ENCODE results near the gene SLC1A3. TPM values are rescaled to one million over a fixed set of nuclear protein-coding genes. Genes with fewer than 3 reads are reported as not detected.
"Not testable (repeated sequence)": the region's sequence is repeated elsewhere in the genome, so short reads cannot be mapped to it uniquely, and the experiment has no call there.

Gene SLC1A3
- under 1 TPM in 1 of 2 experiments, not detected in 1; 0.29 TPM for total RNA-seq

DNA sequence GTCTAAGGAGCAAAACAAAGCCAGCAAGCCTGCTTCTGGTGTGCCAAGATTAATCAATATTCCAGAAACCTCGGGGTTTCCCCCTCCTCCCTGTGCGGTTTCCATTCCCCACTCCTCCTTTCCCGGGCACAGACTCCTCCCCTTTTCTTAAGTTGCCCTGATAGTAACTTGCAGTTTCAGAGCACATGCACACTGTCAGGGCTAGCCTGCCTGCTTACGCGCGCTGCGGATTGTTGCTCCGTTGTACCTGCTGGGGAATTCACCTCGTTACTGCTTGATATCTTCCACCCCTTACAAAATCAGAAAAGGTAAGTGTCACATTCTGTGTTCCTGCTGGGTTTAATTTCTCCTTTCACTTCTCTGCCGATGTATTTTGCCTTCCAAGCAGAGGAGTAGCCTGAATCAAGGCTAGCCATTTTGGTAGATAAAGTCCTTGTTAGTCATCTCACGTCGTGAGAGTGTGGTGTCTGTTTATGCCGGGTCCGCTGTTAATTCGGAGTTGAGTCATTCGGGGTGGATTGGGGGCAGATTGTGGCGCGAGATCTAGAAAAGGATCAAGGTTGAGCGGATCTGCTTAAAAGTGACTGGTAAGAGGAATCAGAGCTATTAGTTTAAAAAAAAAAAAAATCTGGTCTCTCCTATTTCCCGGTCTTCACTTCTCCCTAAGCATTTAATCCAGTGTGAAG is at the start of gene SLC1A3:
Gene SLC1A3, plus strand, starts transcription at position 179 of the 686 bp plus-strand sequence. CDS start 1,818 bp downstream, outside the sequence.
- ChIA-PET POLR2A (no interaction called here), CTCF (interaction anchor here (1.0 kb wide), 1 partner anchor 524 kb away, joined by 3 read pairs; no protein-coding TSS in a partner anchor)
- H3K9me3 Mint-ChIP-seq = no peaks in the 10 kb centered on the region
- H3K4me1 Mint-ChIP-seq (ENCODE audit: low read depth) = peaks cover 18% of the 10 kb centered on the region
- H3K4me3 Mint-ChIP-seq = peak within 1 kb of the TSS; percentile 72
- intact Hi-C loops (cut with micrococcal nuclease) = loop anchor here (1.0 to 5.0 kb wide), 4 partner anchors 84 to 454 kb away; partner anchors contain the start of genes LMBRD2, NIPBL and SKP2
- no peaks in the 10 kb centered on the region for H3K36me3 Mint-ChIP-seq
- peak; percentile 76 for DNase-seq
- peak within 1 kb of the TSS; percentile 54 for H3K27ac Mint-ChIP-seq
- H3K27me3 Mint-ChIP-seq = peaks cover 54% of the 10 kb centered on the region

DNA sequence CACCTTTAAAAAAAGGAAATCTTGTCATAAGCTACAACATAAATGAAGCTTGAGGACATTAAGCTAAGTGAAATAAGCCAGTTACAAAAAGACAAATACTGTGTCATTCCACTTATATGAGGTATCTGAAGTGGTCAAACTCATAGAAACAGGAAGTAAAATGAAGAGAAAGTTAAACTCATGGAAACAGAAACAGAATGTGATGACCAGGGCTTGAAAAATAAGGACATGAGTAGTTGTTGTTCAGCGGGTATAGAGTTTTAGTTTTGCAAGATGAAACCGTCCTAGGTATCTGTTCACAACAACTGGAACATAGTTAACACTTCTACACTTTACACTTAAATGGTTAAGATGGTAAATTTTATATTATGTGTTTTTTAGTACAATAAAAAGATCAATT is 47.8 kb upstream of the SLC1A3 start:
- Mint-ChIP-seq H3K27me3 (no peaks in the 10 kb centered on the region), H3K4me1 (ENCODE audit: low read depth) (no peaks in the 10 kb centered on the region), H3K9me3 (peaks cover 2% of the 10 kb centered on the region), H3K36me3 (no peaks in the 10 kb centered on the region), H3K4me3 (no peak overlapping the region), H3K27ac (no peak overlapping the region)
- intact Hi-C loops (cut with micrococcal nuclease) = no loop called here
- DNase-seq = no peak
- ChIA-PET CTCF (interaction anchor here (0.8 kb wide), 1 partner anchor 294 kb away, joined by 3 read pairs; no protein-coding TSS in a partner anchor), POLR2A (no interaction called here)

DNA sequence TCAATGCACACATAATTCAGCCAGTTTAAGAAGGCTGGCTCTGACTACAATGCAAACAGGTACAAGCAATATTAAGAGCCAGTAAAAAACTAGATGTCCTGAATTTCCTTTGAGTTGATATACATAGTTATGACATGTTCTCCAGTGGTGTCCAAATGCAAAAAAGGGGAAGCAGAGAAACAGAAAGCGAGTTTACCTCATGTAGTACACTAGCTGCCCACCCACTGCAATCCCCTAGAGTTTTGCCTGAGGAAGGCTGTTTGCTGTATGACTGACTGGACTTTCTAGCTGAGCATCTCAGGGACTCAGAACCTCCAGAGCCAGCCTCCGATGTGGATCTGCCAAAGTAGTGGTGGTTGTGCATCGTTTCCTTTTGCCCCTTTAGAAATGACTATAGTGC is 44.8 kb upstream of the SLC1A3 start:
- Mint-ChIP-seq H3K27ac (no peak overlapping the region), H3K36me3 (no peaks in the 10 kb centered on the region), H3K4me1 (ENCODE audit: low read depth) (no peaks in the 10 kb centered on the region), H3K9me3 (peaks cover 2% of the 10 kb centered on the region), H3K27me3 (no peaks in the 10 kb centered on the region), H3K4me3 (no peak overlapping the region)
- ChIA-PET POLR2A (no interaction called here), CTCF (no interaction called here)
- no peak for DNase-seq
- intact Hi-C loops (cut with micrococcal nuclease) = no loop called here

DNA sequence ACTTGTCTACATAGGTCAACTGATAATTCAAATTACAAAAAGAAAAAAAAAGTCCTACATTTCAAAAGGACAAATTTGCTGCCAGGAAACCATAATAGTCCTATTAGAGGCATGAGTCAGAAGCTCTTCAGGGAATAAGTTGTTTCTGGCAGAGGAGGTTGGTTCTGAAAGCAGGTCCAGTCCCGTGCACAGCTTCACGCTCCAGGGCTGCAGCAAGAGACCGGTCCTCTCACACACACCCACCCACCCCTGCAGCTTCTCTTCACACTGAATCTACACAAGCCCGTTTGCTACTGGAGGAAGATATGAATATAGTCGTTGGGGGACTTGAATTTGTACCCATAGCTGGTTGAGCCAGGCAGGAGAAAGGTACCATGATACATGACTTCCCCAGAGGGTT is 36.9 kb upstream of the SLC1A3 start:
- POLR2A ChIA-PET = no interaction called here
- no peak overlapping the region for H3K27ac Mint-ChIP-seq
- no peaks in the 10 kb centered on the region for H3K9me3 Mint-ChIP-seq
- H3K36me3 Mint-ChIP-seq = no peaks in the 10 kb centered on the region
- H3K4me1 Mint-ChIP-seq (ENCODE audit: low read depth) = no peaks in the 10 kb centered on the region
- intact Hi-C loops (cut with micrococcal nuclease) = no loop called here
- no peaks in the 10 kb centered on the region for H3K27me3 Mint-ChIP-seq
- CTCF ChIA-PET = interaction anchor here (0.6 to 0.8 kb wide), 2 partner anchors 18 to 126 kb away, joined by 3 read pairs; no protein-coding TSS in a partner anchor
- no peak overlapping the region for H3K4me3 Mint-ChIP-seq
- DNase-seq = no peak

DNA sequence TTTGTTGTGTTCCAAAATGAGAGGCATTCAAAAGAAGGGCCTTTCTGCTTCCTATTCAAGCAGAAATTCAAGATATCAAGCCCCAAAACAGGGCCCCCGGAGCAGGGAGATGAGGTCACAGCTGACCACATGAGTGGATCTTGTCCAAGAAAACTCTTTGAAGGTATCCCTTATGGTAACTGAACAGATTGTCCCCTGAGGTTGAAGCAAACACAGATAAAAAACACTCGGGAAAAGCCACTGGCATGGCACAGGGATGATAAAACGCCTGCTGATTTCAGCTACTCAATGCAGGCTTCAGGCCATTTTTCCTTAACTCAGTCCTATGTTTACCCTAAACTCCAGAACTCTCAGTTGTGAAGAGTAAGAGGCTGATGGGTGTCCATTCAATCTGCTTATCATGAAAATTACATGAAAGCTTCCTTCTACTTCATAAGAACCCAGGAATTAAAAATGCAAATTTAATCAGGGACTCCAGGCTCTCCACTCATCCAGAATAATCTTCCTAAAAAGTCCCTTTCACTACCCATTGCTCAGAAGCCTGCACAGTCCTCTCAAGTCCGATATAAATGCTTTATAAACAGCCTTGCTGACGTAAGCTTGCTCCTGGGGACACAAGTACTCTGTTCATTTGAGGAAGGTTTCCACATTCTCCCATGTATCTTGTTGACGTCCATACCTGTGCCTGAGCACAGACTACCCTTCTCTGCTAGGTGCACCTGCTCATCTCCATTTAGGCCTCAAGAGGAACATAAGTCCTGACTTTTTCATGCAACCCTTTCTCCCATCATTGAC is 35.9 kb upstream of the SLC1A3 start:
- CTCF ChIA-PET = no interaction called here

DNA sequence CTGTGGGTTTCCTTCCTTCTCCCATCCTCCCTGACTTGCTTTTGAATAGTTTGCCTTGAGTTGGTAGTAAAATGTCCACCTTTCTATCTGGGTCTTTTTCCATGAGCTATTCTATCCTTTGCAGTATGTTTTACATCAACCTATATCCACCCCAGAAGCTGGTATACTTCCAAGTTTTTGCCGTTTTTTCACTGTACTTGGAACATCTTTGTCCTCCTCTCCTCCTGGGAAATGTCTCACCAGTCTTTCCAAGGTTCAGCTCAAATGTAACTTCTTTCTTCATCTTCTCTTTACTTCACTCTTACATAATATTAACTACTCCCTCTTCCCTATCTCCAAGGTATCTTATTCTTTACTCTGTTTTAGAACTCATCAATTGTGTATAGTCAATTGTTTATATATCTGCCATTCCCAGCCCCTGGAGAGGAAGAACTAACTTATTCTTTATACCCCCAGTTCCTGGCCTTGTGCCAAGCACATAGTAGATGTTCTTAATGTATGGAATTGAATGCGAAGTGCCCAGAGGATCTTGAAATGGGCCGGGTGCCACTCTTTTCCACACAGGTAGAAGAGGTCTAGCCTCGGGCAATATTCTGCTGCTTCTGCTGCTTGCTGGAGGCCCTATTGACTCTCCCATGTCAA is 34.9 kb upstream of the SLC1A3 start:
- CTCF ChIA-PET = interaction anchor here (0.7 kb wide), 1 partner anchor 1204 kb away, joined by 3 read pairs; no protein-coding TSS in a partner anchor
- intact Hi-C loops (cut with micrococcal nuclease) = no loop called here

More for the DNA sequence above, 35.9 kb upstream of the SLC1A3 start:
- DNase-seq = no peak
- H3K4me1 Mint-ChIP-seq (ENCODE audit: low read depth) = no peaks in the 10 kb centered on the region
- no peak overlapping the region for H3K4me3 Mint-ChIP-seq
- no peaks in the 10 kb centered on the region for H3K27me3 Mint-ChIP-seq
- POLR2A ChIA-PET = no interaction called here
- intact Hi-C loops (cut with micrococcal nuclease) = no loop called here
- H3K9me3 Mint-ChIP-seq = no peaks in the 10 kb centered on the region
- no peaks in the 10 kb centered on the region for H3K36me3 Mint-ChIP-seq
- H3K27ac Mint-ChIP-seq = no peak overlapping the region

DNA sequence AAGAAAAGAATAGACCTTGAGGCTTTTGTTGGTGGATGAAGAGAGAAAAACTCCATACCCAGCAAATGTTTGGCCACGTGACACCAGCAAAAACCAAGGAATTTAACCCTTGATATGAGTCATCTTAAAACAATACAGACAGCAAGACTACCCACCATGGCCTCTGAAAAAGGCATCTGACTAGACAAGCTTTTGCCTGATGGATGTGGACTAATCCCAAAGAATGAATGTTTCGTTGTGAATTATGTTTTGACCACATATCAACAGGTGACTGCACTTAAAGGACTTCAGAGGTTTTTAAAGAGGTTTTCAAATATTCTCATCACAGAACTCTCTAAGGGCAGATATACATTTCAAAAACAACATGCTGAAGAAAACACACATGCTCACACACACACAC is 33.0 kb upstream of the SLC1A3 start:
- H3K27ac Mint-ChIP-seq = no peak overlapping the region
- H3K27me3 Mint-ChIP-seq = no peaks in the 10 kb centered on the region
- no peaks in the 10 kb centered on the region for H3K9me3 Mint-ChIP-seq
- ChIA-PET CTCF (no interaction called here), POLR2A (no interaction called here)
- no peaks in the 10 kb centered on the region for H3K4me1 Mint-ChIP-seq (ENCODE audit: low read depth)
- DNase-seq = no peak
- H3K36me3 Mint-ChIP-seq = no peaks in the 10 kb centered on the region
- intact Hi-C loops (cut with micrococcal nuclease) = no loop called here
- H3K4me3 Mint-ChIP-seq = no peak overlapping the region

More for the DNA sequence above, 34.9 kb upstream of the SLC1A3 start:
- Mint-ChIP-seq H3K27ac (no peak overlapping the region), H3K9me3 (no peaks in the 10 kb centered on the region), H3K4me1 (ENCODE audit: low read depth) (no peaks in the 10 kb centered on the region), H3K4me3 (no peak overlapping the region), H3K36me3 (no peaks in the 10 kb centered on the region), H3K27me3 (no peaks in the 10 kb centered on the region)
- POLR2A ChIA-PET = no interaction called here
- no peak for DNase-seq

DNA sequence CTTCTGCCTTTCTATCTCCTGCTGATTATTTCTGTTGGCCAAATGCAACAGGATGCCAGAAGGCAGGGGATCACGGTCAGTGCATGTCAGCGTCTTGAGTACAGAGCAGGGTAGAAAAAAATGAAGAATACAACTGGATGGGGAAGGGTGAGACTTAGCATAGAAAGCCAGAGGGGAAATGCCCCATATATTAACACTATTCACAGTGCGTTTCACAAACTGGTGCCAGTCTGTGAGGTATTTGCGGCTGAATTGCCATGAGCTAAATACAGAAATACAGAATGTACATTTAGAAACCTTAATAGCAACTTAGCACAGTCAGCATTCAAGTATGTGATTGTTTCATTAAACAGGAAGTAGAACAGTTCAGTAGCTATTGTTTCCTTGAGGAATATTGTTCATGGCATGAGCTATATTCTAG is 31.0 kb upstream of the SLC1A3 start:
- intact Hi-C loops (cut with micrococcal nuclease) = no loop called here
- ChIA-PET POLR2A (no interaction called here), CTCF (interaction anchor here (1.0 kb wide), 1 partner anchor 9 kb away, joined by 3 read pairs; no protein-coding TSS in a partner anchor)
- DNase-seq = no peak
- no peaks in the 10 kb centered on the region for H3K9me3 Mint-ChIP-seq
- no peaks in the 10 kb centered on the region for H3K4me1 Mint-ChIP-seq (ENCODE audit: low read depth)
- no peak overlapping the region for H3K27ac Mint-ChIP-seq
- no peak overlapping the region for H3K4me3 Mint-ChIP-seq
- no peaks in the 10 kb centered on the region for H3K36me3 Mint-ChIP-seq
- peaks cover 2% of the 10 kb centered on the region for H3K27me3 Mint-ChIP-seq

DNA sequence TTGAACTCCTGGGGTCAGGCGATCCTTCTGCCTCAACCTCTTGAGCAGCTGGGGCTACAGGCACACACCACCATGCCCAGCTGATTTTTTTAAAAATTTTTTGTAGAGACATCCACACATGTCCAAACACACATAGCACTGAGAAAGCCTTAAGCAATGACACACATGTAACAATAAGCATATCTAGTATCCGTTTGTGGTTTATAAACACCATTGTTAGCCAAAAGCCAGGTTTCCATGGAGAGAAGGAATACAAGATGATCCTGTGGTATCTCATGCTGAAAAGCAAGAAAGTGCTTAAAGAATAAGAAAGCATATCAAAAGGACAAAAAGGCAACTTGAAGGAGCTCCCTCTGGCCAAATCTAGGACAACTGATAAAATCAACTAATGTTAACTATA is 29.7 kb upstream of the SLC1A3 start:
- no peak for DNase-seq
- intact Hi-C loops (cut with micrococcal nuclease) = no loop called here
- Mint-ChIP-seq H3K4me3 (no peak overlapping the region), H3K36me3 (no peaks in the 10 kb centered on the region), H3K27ac (no peak overlapping the region), H3K4me1 (ENCODE audit: low read depth) (no peaks in the 10 kb centered on the region), H3K27me3 (peaks cover 4% of the 10 kb centered on the region), H3K9me3 (no peaks in the 10 kb centered on the region)
- ChIA-PET POLR2A (no interaction called here), CTCF (no interaction called here)

DNA sequence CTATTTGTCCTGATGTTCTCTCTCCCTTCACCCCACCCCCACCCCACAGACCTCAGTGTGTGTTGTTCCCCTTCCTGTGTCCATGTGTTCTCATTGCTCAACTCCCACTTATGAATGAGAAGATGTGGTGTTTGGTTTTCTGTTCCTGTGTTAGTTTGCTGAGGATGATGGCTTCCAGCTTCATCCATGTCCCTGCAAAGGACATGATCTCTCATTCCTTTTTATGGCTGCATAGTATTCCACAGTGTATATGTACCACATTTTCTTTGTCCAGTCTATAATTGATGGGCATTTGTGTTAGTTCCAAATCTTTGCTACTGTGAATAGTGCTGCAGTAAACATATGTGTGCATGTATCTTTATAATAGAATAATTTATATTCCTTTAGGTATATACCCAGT is 26.5 kb upstream of the SLC1A3 start:
- CTCF ChIA-PET; H3K9me3 Mint-ChIP-seq; H3K4me3 Mint-ChIP-seq; H3K27ac Mint-ChIP-seq; intact Hi-C loops (cut with micrococcal nuclease); DNase-seq; H3K4me1 Mint-ChIP-seq (ENCODE audit: low read depth); H3K36me3 Mint-ChIP-seq; POLR2A ChIA-PET; H3K27me3 Mint-ChIP-seq: not testable (repeated sequence)

DNA sequence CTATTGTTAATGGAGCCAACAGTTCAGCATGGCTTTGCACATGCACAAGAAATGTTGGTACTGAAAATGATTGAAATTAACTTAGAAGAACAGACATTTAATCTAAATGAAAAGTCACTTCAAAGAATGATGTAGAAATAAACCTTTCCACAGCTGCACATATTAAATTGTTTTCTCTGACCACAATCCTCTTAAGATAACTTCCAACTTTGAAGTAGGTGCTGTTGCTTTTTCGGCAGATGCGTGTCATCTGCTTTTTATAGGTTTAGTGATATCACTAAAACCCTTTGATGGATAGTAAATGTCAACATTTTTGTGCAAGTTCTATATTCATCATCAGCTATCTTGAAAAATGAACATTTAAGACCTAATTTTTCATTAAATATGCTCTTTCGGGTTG is 25.3 kb upstream of the SLC1A3 start:
- H3K27ac Mint-ChIP-seq = no peak overlapping the region
- no peaks in the 10 kb centered on the region for H3K4me1 Mint-ChIP-seq (ENCODE audit: low read depth)
- peaks cover 7% of the 10 kb centered on the region for H3K27me3 Mint-ChIP-seq
- DNase-seq = no peak
- intact Hi-C loops (cut with micrococcal nuclease) = no loop called here
- no peaks in the 10 kb centered on the region for H3K36me3 Mint-ChIP-seq
- POLR2A ChIA-PET = no interaction called here
- no peak overlapping the region for H3K4me3 Mint-ChIP-seq
- CTCF ChIA-PET = no interaction called here
- no peaks in the 10 kb centered on the region for H3K9me3 Mint-ChIP-seq

DNA sequence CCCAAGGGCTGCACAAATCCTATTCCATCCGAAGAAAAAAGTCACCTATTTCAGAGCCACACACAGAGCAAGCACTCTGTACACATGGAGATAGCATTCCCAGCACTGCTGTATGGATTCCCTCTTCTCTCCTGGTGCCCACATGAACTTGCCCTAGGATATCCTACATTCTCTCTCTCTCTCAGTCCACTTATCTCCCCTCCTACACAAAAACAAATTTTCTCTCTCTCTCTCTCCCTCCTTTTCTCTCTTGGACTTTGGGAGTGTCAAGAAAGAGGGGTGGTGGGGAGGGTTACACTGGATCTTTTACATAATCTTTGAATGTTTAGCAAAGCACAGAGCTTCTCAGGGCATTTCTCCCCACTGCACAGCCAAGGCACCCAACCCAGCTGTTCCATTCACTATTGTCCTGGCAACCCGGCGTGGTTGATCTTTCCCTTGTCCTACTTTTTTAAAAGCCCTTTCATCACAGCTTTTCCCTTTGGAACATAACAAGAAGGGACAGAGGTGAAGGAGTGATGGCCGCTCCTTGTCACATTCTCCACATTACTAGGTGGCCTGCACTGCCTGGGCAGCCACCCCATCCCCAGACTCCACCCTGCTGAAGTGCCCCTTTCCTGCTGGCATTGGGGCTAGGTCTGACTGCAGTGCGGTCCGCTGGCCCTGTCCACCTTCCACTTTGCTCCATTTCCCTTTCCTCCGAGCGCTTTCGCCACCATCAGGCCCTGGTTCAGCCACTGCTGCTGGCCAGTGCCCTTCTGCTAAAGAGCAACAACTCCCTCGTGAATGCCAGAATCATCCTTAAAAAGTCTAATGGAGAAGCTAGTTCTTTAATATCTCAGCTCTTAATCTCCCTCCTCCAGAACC is 22.2 kb upstream of the SLC1A3 start:
- Mint-ChIP-seq H3K4me3 (no peak overlapping the region), H3K27me3 (peaks cover 7% of the 10 kb centered on the region), H3K9me3 (no peaks in the 10 kb centered on the region), H3K4me1 (ENCODE audit: low read depth) (no peaks in the 10 kb centered on the region), H3K27ac (no peak overlapping the region), H3K36me3 (no peaks in the 10 kb centered on the region)
- intact Hi-C loops (cut with micrococcal nuclease) = no loop called here
- no peak for DNase-seq
- ChIA-PET CTCF (no interaction called here), POLR2A (no interaction called here)
